Measurements from ENCODE around the gene SOST. TPM values are rescaled to one million over a fixed set of nuclear protein-coding genes. Genes with fewer than 3 reads are reported as not detected.

The SOST gene
- total RNA-seq, 1 donor from 2014 or later, result 2.0 TPM

DNA sequence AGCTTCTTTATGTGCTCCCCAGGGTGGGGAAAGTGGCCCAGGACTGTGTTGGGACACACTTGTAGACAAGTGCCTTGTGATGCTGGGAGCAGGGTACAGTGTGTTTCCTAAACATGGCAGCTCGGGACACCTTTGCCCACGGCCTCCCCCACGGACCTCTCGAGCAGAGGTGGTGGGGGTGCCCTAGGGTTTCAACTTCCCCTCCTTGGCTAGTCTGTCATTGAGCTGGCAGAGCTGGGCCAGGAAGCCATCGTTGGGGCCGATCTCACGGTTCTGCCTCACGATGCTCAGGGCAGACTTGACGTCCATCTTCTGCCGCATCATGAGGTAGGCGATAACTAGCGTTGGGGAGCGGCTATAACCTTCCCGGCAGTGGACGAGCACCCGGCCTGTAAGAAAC lies 10.8 kb upstream of the SOST start:
- Mint-ChIP-seq H3K4me1 (ENCODE audit: unreplicated experiment) (no peaks in the 10 kb centered on the region), H3K4me3 (no peak overlapping the region), H3K27me3 (no peaks in the 10 kb centered on the region), H3K27ac (no peak overlapping the region), H3K9me3 (no peaks in the 10 kb centered on the region), H3K36me3 (peaks cover 36% of the 10 kb centered on the region)
- no peak for DNase-seq (ENCODE audit: extremely low spot score, unreplicated experiment)
- TF ChIP-seq, protein P1, sequence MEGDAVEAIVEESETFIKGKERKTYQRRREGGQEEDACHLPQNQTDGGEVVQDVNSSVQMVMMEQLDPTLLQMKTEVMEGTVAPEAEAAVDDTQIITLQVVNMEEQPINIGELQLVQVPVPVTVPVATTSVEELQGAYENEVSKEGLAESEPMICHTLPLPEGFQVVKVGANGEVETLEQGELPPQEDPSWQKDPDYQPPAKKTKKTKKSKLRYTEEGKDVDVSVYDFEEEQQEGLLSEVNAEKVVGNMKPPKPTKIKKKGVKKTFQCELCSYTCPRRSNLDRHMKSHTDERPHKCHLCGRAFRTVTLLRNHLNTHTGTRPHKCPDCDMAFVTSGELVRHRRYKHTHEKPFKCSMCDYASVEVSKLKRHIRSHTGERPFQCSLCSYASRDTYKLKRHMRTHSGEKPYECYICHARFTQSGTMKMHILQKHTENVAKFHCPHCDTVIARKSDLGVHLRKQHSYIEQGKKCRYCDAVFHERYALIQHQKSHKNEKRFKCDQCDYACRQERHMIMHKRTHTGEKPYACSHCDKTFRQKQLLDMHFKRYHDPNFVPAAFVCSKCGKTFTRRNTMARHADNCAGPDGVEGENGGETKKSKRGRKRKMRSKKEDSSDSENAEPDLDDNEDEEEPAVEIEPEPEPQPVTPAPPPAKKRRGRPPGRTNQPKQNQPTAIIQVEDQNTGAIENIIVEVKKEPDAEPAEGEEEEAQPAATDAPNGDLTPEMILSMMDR (conservative IDR thresholded peaks at IDR 0.05), result no peak

DNA sequence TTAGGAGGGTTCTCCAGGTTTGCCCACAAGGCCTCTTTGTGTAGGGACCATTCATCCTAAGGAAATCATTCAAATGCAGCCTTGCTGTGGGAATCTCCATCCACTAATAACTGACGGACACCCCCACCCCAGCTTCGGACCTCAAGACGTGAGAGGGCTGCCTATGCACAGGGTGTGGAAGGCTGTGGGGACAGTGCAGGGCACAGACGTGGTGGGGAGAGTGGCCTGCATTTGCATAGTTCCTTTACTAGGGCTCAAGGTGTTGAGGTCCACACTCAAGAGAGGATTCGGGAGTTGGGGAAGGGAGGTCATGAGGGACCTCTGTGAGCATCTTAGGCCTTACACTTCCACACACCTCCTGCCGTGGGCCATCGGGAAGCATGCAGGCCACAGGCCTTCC lies 10.4 kb upstream of the SOST start:
- H3K4me3 Mint-ChIP-seq, result no peak overlapping the region
- TF ChIP-seq, protein P1 (conservative IDR thresholded peaks at IDR 0.05), result no peak
- no peak overlapping the region for H3K27ac Mint-ChIP-seq
- DNase-seq (ENCODE audit: extremely low spot score, unreplicated experiment), result no peak
- H3K9me3 Mint-ChIP-seq, result no peaks in the 10 kb centered on the region
- H3K36me3 Mint-ChIP-seq, result peaks cover 36% of the 10 kb centered on the region
- H3K27me3 Mint-ChIP-seq, result no peaks in the 10 kb centered on the region
- H3K4me1 Mint-ChIP-seq (ENCODE audit: unreplicated experiment), result no peaks in the 10 kb centered on the region

DNA sequence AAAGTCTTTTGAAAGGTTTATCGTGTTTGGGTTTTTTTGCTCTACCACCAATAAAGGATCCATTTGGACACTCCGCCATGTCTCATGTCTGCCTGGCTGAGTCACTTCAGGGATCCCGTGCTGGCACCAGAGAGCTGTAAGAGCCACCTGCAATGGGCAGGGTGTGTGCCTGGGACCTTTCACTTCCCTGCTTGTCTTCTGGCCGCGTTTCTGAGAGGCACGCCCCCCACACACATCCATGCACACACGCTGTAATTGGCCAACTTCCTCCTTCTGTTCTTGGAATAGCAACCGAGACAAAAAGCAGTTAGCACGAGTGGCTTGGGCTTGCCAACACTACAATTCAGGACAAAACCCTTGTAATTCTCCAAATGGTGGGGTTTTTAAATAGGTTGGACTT lies 9.8 kb upstream of the SOST start:
- no peak overlapping the region for H3K4me3 Mint-ChIP-seq
- TF ChIP-seq, protein P1 (conservative IDR thresholded peaks at IDR 0.05), result no peak
- H3K9me3 Mint-ChIP-seq, result no peaks in the 10 kb centered on the region
- no peaks in the 10 kb centered on the region for H3K27me3 Mint-ChIP-seq
- H3K36me3 Mint-ChIP-seq, result peaks cover 35% of the 10 kb centered on the region
- no peaks in the 10 kb centered on the region for H3K4me1 Mint-ChIP-seq (ENCODE audit: unreplicated experiment)
- H3K27ac Mint-ChIP-seq, result no peak overlapping the region
- no peak for DNase-seq (ENCODE audit: extremely low spot score, unreplicated experiment)

DNA sequence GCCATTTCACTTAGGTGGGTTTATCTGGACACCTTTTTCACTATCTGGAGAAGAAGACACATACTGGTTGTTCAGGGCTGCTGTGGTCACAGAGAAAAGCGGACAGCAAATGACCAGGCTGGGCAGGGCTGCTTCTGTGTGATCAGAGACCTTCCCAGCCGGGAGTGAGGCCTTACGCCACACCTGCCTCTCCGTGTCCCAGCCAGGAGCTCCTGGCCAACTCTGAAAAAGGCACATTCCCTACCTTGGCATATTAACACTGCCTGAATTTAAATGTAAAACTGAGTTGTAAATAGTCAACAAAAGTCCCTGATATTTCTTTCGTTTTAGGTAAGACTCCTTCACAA lies 9.1 kb upstream of the SOST start:
- H3K36me3 Mint-ChIP-seq, result peaks cover 28% of the 10 kb centered on the region
- no peaks in the 10 kb centered on the region for H3K4me1 Mint-ChIP-seq (ENCODE audit: unreplicated experiment)
- no peak overlapping the region for H3K27ac Mint-ChIP-seq
- TF ChIP-seq, protein P1 (conservative IDR thresholded peaks at IDR 0.05), result no peak
- H3K9me3 Mint-ChIP-seq, result no peaks in the 10 kb centered on the region
- no peaks in the 10 kb centered on the region for H3K27me3 Mint-ChIP-seq
- DNase-seq (ENCODE audit: extremely low spot score, unreplicated experiment), result no peak
- no peak overlapping the region for H3K4me3 Mint-ChIP-seq

DNA sequence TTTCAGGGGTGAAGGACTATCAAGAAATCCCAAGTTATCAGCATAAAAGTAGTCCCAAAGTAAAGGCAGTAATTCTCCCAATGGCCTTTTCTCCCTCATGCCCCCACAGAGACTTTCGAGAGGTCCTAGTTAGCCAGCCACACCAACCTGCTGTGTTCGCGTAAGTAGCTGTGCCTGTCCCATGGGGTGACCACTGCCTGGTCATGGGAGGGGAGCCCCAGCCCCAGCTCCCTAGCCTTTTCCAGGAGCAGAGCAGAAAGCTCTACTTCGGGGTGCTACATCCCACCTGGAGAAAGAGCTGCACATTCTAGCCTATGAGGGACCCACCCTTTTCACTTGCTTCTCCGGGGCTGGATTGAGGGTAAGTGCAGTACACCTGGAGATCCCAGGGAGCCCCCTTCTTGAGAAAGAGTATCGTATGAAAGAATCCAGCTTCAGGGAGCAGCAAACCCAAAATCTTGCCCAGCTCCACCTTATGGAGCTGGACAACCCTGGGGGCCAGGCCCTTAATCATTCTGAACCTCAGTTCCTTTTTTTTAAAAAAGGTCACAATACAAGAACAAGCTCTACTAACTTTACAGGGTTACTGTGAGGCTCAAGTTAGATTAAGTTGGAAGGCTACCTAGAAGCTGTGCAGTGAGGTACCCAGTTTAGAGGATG lies 8.6 kb upstream of the SOST start:
- DNase-seq (ENCODE audit: extremely low spot score, unreplicated experiment), result no peak
- H3K9me3 Mint-ChIP-seq, result no peaks in the 10 kb centered on the region
- no peaks in the 10 kb centered on the region for H3K4me1 Mint-ChIP-seq (ENCODE audit: unreplicated experiment)
- no peak overlapping the region for H3K27ac Mint-ChIP-seq
- TF ChIP-seq, protein P1 (conservative IDR thresholded peaks at IDR 0.05), result no peak
- peaks cover 23% of the 10 kb centered on the region for H3K36me3 Mint-ChIP-seq
- H3K27me3 Mint-ChIP-seq, result no peaks in the 10 kb centered on the region
- H3K4me3 Mint-ChIP-seq, result no peak overlapping the region

Measured in type B pancreatic cell (in vitro differentiated cells).